GM23338 (cell line): ENCODE measurements around the gene PTPRN2. TPM values are rescaled to one million over a fixed set of nuclear protein-coding genes. Genes with fewer than 3 reads are reported as not detected.

Experiments
- ATAC-seq: fragments of 200-7000 bp; cut with Tn5 transposase; 3 replicates; pipeline ENCODE4 v1.9.1; 2020
- DNase-seq: peaks from one replicate; pipeline ENCODE4 v3.0.0-alpha.2; 2015; ENCODE audit warnings: low spot score
- H2AFZ ChIP-seq: fragments of 200-600 bp; sonication (generic); 2 replicates; pipeline ENCODE4 v1.8.0; 2016; ENCODE audit warnings: antibody characterized with exemption, mild to moderate bottlenecking, moderate library complexity
- H3F3A ChIP-seq: fragments of 200-600 bp; sonication (generic); replicated peaks from 2 replicates; pipeline ENCODE4 v1.8.0; 2017; ENCODE audit warnings: antibody characterized with exemption, mixed run types, low read depth
- H3K27ac ChIP-seq: fragments of 200-600 bp; sonication (generic); 2 replicates; pipeline ENCODE4 v1.6.1; 2016; ENCODE audit warnings: low read depth
- H3K27me3 ChIP-seq: fragments of 200-600 bp; sonication (generic); 2 replicates; pipeline ENCODE4 v1.8.0; 2016; ENCODE audit warnings: mild to moderate bottlenecking, mixed run types, moderate library complexity; ENCODE audit not compliant: insufficient read depth
- H3K36me3 ChIP-seq: fragments of 200-600 bp; sonication (generic); 2 replicates; pipeline ENCODE4 v1.8.0; 2016; ENCODE audit warnings: mild to moderate bottlenecking; ENCODE audit not compliant: insufficient read depth
- H3K4me1 ChIP-seq: fragments of 200-600 bp; sonication (generic); 2 replicates; pipeline ENCODE4 v1.8.0; 2016; ENCODE audit warnings: mild to moderate bottlenecking, moderate library complexity; ENCODE audit not compliant: insufficient read depth
- H3K4me2 ChIP-seq: fragments of 200-600 bp; sonication (generic); 2 replicates; pipeline ENCODE4 v1.7.1; 2017; ENCODE audit warnings: mixed run types
- H3K4me3 ChIP-seq: fragments of 200-600 bp; sonication (generic); 2 replicates; pipeline ENCODE4 v1.6.1; 2016; ENCODE audit warnings: mixed run types
- H3K79me2 ChIP-seq: fragments of 200-600 bp; sonication (generic); replicated peaks from 2 replicates; pipeline ENCODE4 v1.8.0; 2017; ENCODE audit warnings: mild to moderate bottlenecking; ENCODE audit not compliant: insufficient read depth
- H3K9me2 ChIP-seq: fragments of 200-600 bp; sonication (generic); 2 replicates; pipeline ENCODE4 v1.8.0; 2017; ENCODE audit not compliant: insufficient read depth
- H4K20me1 ChIP-seq: fragments of 200-600 bp; sonication (generic); replicated peaks from 2 replicates; pipeline ENCODE4 v1.8.0; 2017; ENCODE audit warnings: mild to moderate bottlenecking; ENCODE audit not compliant: insufficient read depth
- H3K27ac Mint-ChIP-seq: 2 replicates; pipeline ENCODE4 v1.8.0; 2020; ENCODE audit warnings: inconsistent platforms, mild to moderate bottlenecking, moderate library complexity, mixed read lengths
- H3K27me3 Mint-ChIP-seq: 3 replicates; pipeline ENCODE4 v1.8.0; 2022; ENCODE audit warnings: low read depth, mild to moderate bottlenecking, moderate library complexity, mixed read lengths, inconsistent platforms; ENCODE audit not compliant: insufficient read depth, poor library complexity
- H3K36me3 Mint-ChIP-seq: 3 replicates; pipeline ENCODE4 v1.8.0; 2021; ENCODE audit warnings: low read depth, mild to moderate bottlenecking, inconsistent platforms, moderate library complexity, mixed read lengths
- H3K4me1 Mint-ChIP-seq: 3 replicates; pipeline ENCODE4 v1.8.0; 2020; ENCODE audit warnings: mild to moderate bottlenecking, inconsistent platforms, mixed read lengths
- H3K4me3 Mint-ChIP-seq: 3 replicates; pipeline ENCODE4 v1.8.0; 2021; ENCODE audit warnings: moderate library complexity, mild to moderate bottlenecking, inconsistent platforms, mixed read lengths
- H3K9me3 Mint-ChIP-seq: 3 replicates; pipeline ENCODE4 v1.8.0; 2020; ENCODE audit warnings: moderate library complexity, mild to moderate bottlenecking, inconsistent platforms, mixed read lengths
- CREB1 ChIP-seq: fragments of 250-450 bp; sonication (Bioruptor Pico); IDR thresholded peaks from 2 replicates; pipeline ENCODE4 v1.5.0; 2020; ENCODE audit warnings: low read depth, mild to moderate bottlenecking, moderate library complexity
- CTCF ChIP-seq, 2 experiments: fragments of 200-600 bp in 1 of 2; sonication (generic) in 1 of 2; conservative IDR thresholded peaks; 2 replicates each; pipeline versions ENCODE4 v1.5.1 to v1.6.1; 2016 to 2017; ENCODE audit warnings: antibody characterized with exemption in 2 of 2, low read depth in 2 of 2, mild to moderate bottlenecking in 2 of 2, moderate library complexity in 1 of 2
- EZH2phosphoT487 ChIP-seq: fragments of 200-600 bp; sonication (generic); IDR thresholded peaks from one replicate; pipeline ENCODE4 v1.8.1; 2018; ENCODE audit warnings: antibody characterized with exemption; ENCODE audit not compliant: unreplicated experiment
- JUNB ChIP-seq: IDR thresholded peaks from one replicate; pipeline ENCODE4 v1.6.1; 2016; ENCODE audit warnings: antibody characterized with exemption; ENCODE audit not compliant: unreplicated experiment
- POLR2AphosphoS5 ChIP-seq: IDR thresholded peaks from 2 replicates; pipeline ENCODE4 v1.6.1; 2016; ENCODE audit warnings: antibody characterized with exemption, low read depth
- ZNF114 ChIP-seq: fragments of 250-450 bp; sonication (Bioruptor Pico); IDR thresholded peaks from 2 replicates; pipeline ENCODE4 v1.5.0; 2020; ENCODE audit warnings: mild to moderate bottlenecking, moderate library complexity
- ZNF462 ChIP-seq: fragments of 250-450 bp; sonication (Bioruptor Pico); IDR thresholded peaks from 2 replicates; pipeline ENCODE4 v1.5.0; 2020; ENCODE audit warnings: mild to moderate bottlenecking, moderate library complexity
- polyA plus RNA-seq: library from polyadenylated mRNA; unstranded; fragments of >200 nt; fragmentation: Nextera tagmentation; extraction: Ambion mirVana; gene quantifications from 2 replicates; pipeline ENCODE4 v1.2.1, GENCODE V29; 2016
- total RNA-seq: library from RNA; depleted of rRNA; stranded (reverse); fragments of >200 nt; shearing (Covaris generic); gene quantifications from 2 replicates; pipeline ENCODE4 v1.2.3, GENCODE V29; 2014

The PTPRN2 gene
- total and polyA plus RNA-seq, 2 experiments from 2014 or later: 0.87 to 4.0 TPM

- no peaks in the 10 kb centered on the region for H3K79me2 ChIP-seq
- no peaks in the 10 kb centered on the region for H3K9me2 ChIP-seq
- H3K27ac Mint-ChIP-seq: no peak overlapping the region
- peaks cover 8% of the 10 kb centered on the region for H3K27me3 Mint-ChIP-seq
- H3K36me3 Mint-ChIP-seq: peaks cover 22% of the 10 kb centered on the region; the same call in 2 of the 3 replicates
- H3K36me3 ChIP-seq: no peaks in the 10 kb centered on the region
- H3K9me3 Mint-ChIP-seq: peaks cover 46% of the 10 kb centered on the region
- H3K27ac ChIP-seq: no peak overlapping the region
- TF ChIP-seq POLR2AphosphoS5 (no peak), CTCF (conservative IDR thresholded peaks at IDR 0.05; ENCODE audit: low read depth in 2 of 2) (no peak)
- no peak overlapping the region for H3K4me3 Mint-ChIP-seq
- H2AFZ ChIP-seq: no peak overlapping the region
- H3K4me3 ChIP-seq: no peak overlapping the region
- DNase-seq: no peak
- no peaks in the 10 kb centered on the region for H3K4me1 Mint-ChIP-seq
- H3F3A ChIP-seq: no peaks in the 10 kb centered on the region
- no peak for ATAC-seq
- H3K4me2 ChIP-seq: no peak overlapping the region
- H4K20me1 ChIP-seq: no peaks in the 10 kb centered on the region
- H3K27me3 ChIP-seq: no peaks in the 10 kb centered on the region
- H3K4me1 ChIP-seq: no peaks in the 10 kb centered on the region
Measured at GRCh38 chr7:157658851-157659412, 928.7 kb downstream of the PTPRN2 start.

GRCh38 chr7:157657741-157658740 is 929.6 kb downstream of the PTPRN2 start:
- Histone ChIP-seq H3K79me2 (no peaks in the 10 kb centered on the region), H4K20me1 (no peaks in the 10 kb centered on the region), H3K36me3 (no peaks in the 10 kb centered on the region), H3K27me3 (no peaks in the 10 kb centered on the region), H3F3A (no peaks in the 10 kb centered on the region), H3K4me2 (no peak overlapping the region), H3K27ac (no peak overlapping the region), H2AFZ (no peak overlapping the region), H3K4me1 (no peaks in the 10 kb centered on the region), H3K4me3 (no peak overlapping the region), H3K9me2 (no peaks in the 10 kb centered on the region)
- peaks cover 26% of the 10 kb centered on the region; the same call in 2 of the 3 replicates for H3K36me3 Mint-ChIP-seq
- H3K27ac Mint-ChIP-seq: no peak overlapping the region
- DNase-seq: no peak
- H3K27me3 Mint-ChIP-seq: peaks cover 8% of the 10 kb centered on the region
- TF ChIP-seq ZNF462 (CRISPR knock-in tag): no peak
- TF ChIP-seq CTCF (conservative IDR thresholded peaks at IDR 0.05; ENCODE audit: low read depth in 2 of 2): no peak
- TF ChIP-seq CREB1 (CRISPR knock-in tag): no peak
- no peak for TF ChIP-seq JUNB
- no peak for TF ChIP-seq ZNF114
- no peak for TF ChIP-seq EZH2phosphoT487
- H3K4me3 Mint-ChIP-seq: no peak overlapping the region
- H3K4me1 Mint-ChIP-seq: no peaks in the 10 kb centered on the region
- ATAC-seq: no peak
- peaks cover 44% of the 10 kb centered on the region for H3K9me3 Mint-ChIP-seq
